Measurements from ENCODE around the gene DYNC1I1.
A peak's percentile ranks its signal among the peaks of the same experiment; 100 is the strongest.
"Not testable (repeated sequence)": the region's sequence is repeated elsewhere in the genome, so short reads cannot be mapped to it uniquely, and the experiment has no call there.

Gene DYNC1I1

DNA sequence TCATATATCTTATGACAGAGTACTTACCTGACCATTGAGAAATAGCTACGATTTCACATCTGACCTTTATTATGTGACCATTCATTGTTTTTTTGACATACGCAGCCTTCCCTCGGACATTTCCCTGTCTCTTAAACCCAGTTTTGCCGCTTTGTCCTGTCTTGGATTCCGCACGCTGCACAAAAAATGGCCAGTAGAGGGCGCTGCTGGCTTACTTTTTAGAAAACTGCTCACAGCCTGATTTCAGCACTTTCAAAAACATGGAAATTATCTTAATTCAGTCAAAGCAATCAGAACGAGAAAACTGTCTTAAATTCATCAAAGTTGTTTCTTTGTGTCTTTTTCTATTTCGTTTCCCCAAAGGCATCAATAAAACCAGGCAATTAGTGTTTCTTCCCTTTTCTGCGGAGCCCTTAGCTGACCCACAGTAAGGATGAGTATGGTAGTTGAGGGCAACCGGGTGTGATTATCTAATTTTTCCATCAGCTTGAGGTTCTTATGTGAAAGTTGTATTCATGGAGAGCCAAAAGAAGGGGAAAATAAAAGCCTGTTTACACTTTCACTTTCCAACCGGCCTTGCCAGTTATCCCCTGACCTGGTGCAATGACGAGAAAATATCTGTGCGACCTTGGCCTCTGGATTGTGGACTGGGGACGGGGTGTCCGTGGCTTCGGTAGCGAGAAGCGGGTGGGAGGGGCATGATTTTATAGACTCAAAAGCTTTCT, 144.4 kb downstream of the DYNC1I1 start:
- peak; percentile 13 to 70 (median 50) for DNase-seq

DNA sequence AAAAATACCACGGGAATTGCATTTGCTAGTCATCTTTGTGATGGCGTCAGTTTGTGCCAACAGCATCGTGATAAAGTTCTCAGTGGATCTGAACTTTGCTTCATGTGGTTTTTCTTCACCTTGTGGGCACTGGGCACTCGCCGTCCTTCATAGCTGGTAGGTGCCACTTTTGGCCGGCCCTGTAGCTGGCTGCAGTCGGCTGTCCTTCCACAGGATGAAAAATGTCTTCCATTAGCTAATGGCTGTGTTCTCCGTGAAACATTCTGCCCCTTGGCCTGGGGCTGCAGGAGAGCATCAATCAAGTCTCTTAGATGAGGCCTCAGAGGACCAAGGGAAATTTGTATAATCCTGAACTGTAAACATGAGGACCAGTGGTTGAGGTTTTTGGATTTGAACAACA, 145.3 kb downstream of the DYNC1I1 start:
- DNase-seq, result no peak

DNA sequence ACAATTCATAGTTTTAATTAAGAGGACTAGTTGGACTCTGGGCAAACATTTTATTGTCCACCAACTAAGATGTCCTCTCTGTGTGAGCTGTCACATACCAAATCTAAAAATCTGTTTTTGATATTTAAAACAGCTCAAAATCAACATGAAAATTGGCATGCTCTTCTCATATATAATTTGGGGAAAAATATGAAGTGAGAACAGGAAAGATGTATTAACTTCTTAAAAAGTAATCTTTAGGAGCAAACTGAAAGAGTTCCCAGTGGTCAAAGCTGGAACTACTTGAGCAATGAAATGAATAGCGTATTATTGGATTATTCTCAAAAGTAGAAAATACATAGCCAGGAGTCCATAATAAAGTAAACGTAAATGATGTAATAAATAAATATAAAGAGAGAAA, 147.2 kb downstream of the DYNC1I1 start:
- no peak for DNase-seq

DNA sequence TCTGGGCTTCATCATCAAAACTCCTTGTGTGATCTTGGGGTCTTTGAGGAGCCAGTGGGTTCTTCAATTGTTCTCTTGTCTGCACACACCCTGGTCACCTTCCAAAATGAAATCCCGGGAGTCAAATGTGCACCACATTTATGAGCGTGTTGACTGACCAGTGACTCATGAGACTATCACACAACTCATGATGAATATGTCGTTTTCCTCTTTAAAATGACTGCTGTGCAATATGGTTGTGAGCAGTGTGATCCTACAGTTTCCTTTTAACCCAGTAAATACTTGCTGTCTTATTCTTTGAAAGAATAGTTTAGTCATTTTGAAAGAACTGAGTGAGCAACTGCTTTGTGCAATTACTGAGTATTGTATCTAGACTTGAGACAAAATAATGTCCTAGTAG, 149.2 kb downstream of the DYNC1I1 start:
- no peak for DNase-seq

DNA sequence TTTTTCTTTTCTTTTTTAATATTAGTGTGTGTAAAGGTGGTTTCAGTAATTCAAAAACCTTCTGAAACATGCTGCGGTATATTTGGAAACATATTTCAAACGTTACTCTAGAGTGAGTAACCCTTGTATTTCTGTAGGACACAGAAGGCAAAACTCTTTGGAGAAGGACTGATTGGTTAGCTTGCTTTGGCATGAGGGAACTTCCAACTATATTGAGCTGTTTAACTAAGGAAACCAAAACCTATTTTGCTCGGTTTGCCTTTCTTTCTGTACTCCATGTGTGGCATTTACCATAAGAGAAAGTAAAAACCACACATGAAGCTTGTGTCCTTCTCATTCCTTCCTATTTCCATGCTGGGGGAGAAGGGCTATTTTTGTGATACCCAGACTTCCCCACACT, 149.8 kb downstream of the DYNC1I1 start:
- DNase-seq, result no peak

DNA sequence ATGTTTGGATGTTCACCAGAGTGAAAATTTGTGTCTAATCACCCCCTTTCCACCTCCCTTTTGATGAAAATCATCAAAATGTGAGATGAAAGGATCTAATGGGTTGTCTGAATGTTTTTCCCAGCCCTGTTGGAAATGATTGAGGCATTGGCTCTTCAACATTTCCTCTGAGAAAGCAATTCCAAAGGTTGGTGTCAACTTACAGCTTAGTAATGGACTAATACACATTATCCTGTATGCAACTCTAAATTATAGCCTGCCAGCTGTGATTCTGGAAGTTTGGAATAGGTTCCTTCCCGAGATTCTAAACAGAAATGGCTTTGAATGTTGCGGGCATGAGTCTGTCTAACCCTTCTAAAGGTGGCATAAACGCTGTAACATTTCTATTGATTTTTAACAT, 152.9 kb downstream of the DYNC1I1 start:
- DNase-seq, result no peak

DNA sequence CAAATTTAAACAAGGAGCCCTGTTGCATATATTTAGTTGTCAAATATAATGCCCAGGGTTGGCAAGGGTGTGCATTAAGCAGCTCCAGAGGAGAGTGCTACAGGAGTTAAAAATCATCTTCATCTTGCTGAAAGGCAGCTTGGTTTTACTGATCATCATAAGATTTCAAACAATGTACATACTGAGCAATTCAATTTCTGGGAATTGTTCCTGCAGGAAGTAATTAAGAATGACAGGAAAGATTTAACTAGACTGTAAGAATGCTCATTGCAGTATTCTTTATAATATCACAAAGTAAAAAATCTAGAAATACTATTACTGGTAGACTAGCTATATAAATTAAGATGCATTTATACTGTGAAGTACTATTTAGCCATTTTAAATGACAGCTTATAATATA, 153.6 kb downstream of the DYNC1I1 start:
- no peak for DNase-seq

DNA sequence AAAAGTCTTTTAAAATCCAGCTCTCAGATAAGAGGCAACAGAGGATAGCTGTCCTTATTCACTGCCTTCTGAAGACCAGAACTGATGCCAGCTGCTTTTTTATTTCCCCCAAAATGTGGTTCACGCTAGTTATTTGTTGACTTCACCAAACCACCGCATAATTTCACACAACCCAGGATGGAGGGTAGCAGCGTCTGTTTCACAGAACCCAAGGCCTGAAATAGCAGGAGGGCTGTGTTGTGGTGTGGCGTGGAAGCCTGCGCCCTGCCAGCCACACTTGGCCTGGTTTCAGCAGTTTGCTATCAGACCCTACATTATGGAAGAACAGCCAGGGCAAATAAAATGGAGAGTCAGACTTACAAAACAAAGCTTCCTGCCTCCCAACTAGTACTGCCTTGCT, 155.4 kb downstream of the DYNC1I1 start:
- DNase-seq, result no peak

DNA sequence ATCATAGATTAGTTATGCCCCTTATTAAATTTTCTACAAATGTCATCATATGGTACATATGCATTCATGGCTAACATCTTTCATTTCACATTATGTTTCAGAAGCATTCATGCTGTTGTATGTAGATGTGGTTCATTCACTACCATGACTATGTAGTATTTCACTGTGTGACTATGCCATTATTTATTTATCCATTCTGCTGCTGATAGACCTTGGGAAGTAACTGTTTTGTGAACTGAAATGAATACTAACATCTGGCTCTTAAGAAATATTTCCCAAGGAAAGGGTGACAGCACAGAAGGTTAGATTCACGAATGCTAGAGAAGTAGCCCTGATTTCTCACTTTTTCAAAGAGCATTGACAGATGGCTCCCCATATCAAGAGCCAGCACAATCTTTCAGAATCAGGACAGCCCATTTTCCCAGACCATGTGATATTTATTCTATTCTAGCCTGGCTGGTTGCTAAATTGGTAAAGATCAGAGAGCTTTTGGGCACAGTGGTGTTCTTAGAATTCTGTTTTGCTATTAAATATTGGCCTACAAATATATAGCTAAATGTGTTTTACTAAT, 157.4 kb downstream of the DYNC1I1 start:
- DNase-seq, result no peak

DNA sequence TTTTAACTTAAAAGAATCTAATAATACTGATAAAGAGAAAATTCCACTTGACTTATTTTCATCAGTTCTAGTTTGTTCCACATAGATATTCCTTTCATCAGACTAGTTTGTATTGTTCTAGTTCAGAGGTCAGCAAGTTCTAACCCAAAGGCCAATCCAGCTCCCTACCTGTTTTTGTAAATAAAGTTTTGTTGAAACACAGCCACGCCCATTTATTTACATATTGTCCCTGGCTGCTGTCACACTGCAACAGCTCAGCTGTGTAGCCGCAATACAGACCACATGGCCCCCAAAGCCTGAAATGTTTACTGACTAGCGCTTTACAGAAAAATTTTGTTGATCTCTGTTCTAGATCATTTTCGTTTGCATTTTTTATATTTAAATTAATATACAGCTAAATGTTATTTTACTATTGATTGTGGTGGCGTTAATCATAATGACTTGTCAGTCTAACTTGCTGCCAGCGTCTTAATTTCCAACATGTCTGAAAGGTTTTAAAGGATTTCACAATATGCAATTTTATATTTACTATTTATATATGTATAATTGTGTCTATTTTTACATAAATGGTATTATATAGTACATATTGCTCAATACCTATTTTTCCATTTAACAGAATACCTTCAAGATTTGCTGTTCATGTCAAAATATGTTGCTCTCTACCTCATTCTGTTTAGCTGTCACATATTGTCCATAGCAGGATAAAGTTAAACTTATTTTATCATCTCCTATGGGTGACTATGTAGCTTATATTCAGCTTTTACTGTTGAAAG, 159.3 kb downstream of the DYNC1I1 start:
- DNase-seq, result no peak

DNA sequence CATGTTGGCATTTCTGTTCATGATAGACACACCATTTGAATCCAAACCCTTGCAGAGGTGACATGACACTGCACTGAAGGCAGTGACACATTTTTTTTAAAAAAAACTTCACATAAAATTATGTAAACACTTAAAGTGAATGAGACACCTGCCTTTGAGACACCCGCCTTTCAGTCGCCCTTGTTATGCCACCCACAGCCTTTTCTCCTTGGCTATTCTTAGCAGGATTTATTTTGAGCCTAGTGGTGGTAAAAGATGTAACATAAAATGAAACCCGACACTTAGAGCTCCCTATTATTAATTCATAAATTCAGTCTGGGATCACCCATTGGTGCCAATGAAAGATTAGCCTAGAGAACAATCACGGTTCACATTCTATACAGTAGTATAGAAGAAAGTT, 161.3 kb downstream of the DYNC1I1 start:
- DNase-seq, result no peak

DNA sequence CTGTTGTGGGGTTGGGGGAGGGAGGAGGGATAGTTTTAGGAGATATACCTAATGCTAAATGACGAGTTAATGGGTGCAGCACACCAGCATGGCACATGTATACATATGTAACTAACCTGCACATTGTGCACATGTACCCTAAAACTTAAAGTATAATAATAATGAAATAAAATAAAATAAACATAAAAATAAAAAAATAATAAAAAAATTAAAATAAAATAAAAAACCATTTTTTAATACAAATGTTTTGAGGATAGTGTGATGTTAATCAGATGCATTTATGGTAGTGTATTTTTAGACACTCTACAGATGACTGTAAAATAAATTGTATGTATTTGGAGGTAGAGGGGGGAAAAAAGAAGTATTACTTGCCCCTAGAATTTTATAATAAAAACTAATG, 172.5 kb downstream of the DYNC1I1 start:
- DNase-seq, result not testable (repeated sequence)

DNA sequence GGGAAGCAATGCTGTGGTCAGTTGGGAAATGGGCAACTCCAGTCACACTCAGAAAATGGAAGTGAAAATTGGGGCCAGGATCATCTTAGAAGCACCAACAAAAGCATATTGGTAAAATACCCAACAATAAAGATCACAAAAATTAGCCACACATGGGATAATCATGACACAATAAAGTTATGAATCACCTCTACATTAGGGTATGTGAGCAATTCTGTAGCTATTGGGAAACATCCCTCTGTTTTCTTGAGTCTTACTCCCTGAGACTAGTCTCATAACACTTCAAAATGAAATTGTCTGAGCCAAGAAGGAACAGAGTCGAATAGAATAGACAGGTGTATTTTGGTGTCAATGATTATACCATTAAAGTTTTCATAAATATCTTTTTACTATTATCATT, 178.3 kb downstream of the DYNC1I1 start:
- no peak for DNase-seq

DNA sequence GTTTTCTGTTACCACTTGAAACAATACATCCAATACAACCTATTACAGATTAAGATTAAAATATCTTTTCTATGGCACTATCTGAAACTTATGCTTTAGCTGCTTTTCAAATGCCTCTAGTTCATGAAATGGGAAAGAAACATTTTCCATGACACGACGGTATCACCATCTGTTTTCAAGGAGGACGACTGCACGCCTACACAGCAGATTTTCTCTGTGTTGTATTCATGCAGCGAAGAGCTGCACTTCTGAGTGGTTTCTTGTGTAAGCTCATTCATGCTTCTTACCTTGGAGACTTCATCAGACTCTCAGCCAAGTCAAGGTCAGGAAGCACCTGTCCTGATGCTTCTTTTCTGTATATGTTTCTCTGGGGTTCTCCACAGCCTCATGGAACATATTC, 179.2 kb downstream of the DYNC1I1 start:
- DNase-seq, result no peak

DNA sequence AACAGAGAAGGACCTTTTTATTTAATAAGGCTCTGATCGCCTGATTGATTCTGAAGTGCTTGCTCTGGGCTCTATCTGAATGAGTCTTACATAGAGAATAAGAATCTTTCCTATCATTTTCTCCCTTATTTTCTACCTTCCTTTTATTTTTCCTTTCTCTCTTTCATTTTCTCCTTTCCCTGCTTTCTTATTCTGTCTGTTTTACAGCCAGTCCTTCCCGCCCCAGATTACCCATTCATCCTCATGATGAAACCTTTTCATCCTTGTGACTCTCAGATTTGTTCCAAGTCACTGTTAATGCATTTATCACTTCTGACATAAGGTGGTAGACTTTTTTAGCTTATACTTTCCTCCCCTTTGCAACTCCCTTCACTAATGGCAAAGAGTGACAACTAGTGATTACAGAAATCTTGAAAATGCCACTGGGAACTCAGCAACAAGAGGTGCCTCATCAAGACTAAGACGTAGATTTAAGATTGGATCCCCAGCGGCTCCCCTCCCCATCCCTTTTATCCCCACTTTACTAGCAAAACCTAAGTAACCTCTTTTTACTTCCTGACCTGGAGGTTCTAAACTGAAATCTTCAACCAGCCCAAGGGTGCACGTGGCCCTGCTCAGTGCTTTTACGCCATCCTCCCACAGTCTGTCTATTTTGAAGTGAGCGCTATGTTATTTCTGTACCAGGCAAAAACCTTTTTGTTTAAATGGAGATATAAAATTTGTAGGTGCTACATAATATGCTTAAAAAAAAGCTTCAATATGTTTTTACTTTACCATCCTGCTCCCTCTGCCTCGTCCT, 179.8 kb downstream of the DYNC1I1 start:
- DNase-seq, result no peak

DNA sequence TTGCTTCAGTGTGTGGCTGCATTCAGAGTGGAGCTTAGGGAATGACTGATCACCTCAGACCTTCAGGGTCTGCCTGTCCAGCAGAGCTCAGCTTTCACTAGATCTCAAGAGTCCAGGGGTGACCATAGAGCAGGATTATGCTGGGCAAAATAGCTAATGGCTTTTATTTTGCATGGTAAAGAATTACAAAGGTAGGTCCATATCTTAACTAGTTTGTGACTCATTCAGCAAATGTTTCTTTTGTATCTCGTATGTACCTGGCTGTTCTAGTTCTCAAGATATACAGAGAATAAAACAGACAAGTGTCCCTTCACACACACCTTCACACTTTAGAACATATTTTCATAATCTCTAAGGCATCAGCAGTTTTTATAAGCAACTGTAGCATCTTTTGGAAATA, 180.5 kb downstream of the DYNC1I1 start:
- DNase-seq, result no peak

DNA sequence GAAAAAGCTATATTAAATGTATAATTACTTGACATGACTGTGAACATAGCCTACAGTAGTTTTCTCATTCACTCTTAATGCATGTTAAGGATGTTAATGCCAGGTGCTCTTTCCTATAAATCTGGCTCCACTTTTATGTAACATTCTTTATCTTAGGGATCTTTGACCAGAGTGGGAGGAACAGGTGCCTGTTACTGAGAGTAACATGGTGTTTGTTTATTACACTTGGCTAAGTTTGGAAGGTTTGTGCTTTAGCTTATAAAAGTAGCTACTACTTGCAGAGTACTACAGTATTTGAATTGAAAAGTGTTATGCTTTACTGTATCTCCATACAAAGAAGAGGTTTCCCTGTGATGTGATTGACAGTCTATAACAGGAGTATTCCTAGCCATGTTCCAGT, 183.4 kb downstream of the DYNC1I1 start:
- no peak for DNase-seq

DNA sequence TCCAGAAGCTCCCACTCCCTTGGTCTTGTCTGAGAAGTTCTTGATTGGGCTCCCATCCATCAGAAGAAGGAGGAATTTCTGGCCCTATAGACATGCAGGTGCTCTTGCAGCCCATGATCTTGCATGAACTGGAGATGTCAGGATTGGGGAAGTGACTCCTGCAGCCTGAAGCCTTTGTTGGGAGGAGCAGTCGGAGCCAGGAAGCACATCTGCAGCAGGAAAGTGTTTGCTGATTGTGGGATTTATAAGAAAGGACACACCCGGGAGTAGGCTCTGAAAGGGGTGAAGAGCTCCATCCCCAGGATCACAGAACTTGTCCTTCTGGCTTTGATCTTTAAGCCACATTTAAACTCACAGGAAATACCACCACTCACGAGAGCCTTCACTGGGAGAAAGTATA, 185.2 kb downstream of the DYNC1I1 start:
- no peak for DNase-seq

DNA sequence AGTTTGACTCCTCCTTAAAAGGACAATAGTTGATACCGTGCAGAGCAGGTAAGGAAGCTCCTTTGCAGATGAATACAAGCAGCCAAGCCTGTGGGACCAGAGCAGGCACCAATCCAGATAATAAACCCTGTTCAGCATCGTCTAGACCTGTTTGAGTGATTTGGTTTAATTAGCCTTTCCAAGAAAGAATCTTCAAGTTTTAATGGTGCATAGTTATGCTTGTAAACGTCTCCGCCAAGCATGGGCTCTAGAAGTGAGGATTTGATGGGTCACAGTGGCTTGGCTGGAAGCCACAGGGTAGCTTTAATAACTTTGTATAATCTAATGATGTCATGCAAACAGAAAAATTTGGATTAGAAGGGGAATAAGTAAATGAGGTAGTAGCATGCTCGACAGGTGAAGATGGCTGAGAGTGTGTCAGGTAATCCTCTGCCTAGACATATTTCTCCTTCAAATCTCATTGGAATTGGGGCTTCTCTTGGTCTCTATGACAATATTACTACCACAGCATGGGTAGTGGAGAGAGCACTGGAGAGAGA, 188.4 kb downstream of the DYNC1I1 start:
- DNase-seq, result no peak

DNA sequence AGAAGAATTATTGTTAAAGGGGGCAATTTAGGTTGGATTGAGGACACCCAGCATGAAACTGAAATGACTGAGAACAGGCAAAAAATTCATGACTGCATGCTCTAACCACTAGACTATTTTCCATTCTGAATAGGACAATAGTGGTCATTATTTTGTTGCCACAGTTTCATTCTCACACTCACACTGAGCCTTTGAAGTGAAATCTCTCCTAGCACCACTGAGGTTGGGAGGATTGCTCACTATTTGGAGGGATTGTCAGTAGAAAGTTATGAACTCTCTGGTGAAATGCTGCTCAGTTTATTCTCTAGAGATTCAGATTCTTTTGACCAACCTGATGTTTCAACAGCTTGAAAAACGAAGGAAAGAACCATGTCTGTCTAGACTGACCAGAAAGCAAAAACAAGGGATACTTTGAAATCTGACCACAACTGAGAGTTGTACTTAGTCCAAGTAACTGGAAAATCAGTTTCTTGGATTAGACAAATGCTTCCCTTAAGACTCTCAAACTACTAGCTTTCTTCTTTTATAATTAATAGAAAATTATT, 191.2 kb downstream of the DYNC1I1 start:
- no peak for DNase-seq

DNA sequence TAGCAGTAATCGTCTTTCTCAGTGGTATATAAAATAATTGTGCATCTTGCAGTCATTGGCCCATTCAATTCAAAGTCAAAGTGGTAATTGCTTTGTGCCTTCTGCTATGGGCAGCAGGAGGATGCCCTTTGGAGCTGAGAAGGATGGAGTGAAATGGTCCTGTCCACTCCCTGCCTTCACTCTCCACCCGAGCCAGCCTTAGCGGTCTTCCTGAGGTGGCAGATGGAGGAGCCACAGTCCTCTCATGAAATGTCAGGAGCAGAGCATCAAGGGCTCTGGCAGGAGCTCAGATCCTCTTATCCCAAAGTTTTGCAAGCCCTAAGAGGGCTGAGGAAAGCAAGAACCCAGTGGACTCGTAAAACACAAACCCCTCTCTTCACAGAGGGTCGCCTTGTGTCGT, 199.4 kb downstream of the DYNC1I1 start:
- no peak for DNase-seq

DNA sequence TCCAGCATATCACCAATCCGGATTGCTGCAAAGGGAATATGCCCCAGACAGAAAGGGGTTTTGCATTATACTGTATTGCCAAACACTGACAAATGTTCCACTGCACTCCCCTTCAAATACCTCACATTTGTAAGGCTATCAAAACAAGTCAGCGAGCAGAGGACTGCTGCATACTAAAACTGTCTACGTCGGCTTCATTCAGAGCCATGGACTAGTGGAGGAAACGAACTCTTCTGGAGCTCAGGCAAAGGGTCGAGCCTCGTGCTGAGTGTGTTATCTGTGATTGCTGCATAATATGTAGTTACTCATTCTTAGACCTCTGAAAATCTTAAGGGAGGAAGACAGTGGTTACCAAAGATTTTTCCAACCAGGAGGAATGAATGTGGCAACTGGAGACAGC, 200.2 kb downstream of the DYNC1I1 start:
- DNase-seq, result no peak

DNA sequence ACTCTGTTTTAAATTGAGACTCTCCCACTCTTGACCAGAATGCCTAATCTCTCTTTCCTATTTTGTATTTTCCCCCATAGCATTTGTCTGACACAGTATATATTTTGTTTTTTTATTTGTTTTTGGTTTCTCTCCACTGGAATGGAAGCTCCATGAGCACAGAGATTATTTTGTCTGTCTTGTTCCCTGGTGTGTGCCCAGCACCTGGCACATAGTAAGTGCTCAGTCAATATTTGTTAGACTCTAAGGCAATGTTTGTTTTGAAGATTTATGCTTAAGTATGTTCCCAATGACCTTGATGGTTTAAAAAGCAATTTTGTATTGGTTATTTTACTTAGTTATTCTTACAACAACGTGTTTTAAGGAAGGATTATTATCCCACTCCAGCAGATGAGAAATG, 201.8 kb downstream of the DYNC1I1 start:
- no peak for DNase-seq

All from stimulated activated naive CD4-positive, alpha-beta T cell (primary cell).